GM12874 (cell line): Measurements from ENCODE around the gene GOSR2.

ENCODE experiments used
- CTCF ChIP-seq: IDR thresholded peaks from 2 replicates; pipeline ENCODE4 v1.5.1; 2011; ENCODE audit warnings: low read depth, mild to moderate bottlenecking, control low read depth, low read length, moderate library complexity; ENCODE audit not compliant: insufficient read depth

The GOSR2 gene

GRCh38 chr17:46878055-46878454, 44.9 kb upstream of the GOSR2 start:
- TF ChIP-seq CTCF, result no peak

- TF ChIP-seq CTCF, result no peak
These were observed 43.9 kb upstream of the GOSR2 start for GRCh38 chr17:46879101-46879500.

GRCh38 chr17:46881015-46881414, 41.9 kb upstream of the GOSR2 start:
- TF ChIP-seq CTCF, result no peak

GRCh38 chr17:46882666-46883065, 40.3 kb upstream of the GOSR2 start:
- TF ChIP-seq CTCF, result no peak

GRCh38 chr17:46883871-46884520, 39.0 kb upstream of the GOSR2 start:
- TF ChIP-seq CTCF, result no peak

GRCh38 chr17:46884552-46884951, 38.4 kb upstream of the GOSR2 start:
- TF ChIP-seq CTCF, result no peak

- no peak for TF ChIP-seq CTCF
These were observed 37.3 kb upstream of the GOSR2 start for GRCh38 chr17:46885415-46886309.
